ENCODE results near the gene CACNA2D3. TPM values are rescaled to one million over a fixed set of nuclear protein-coding genes. Genes with fewer than 3 reads are reported as not detected.

The CACNA2D3 gene
- total RNA-seq, 1 donor from 2014 or later: 0.70 TPM

DNA sequence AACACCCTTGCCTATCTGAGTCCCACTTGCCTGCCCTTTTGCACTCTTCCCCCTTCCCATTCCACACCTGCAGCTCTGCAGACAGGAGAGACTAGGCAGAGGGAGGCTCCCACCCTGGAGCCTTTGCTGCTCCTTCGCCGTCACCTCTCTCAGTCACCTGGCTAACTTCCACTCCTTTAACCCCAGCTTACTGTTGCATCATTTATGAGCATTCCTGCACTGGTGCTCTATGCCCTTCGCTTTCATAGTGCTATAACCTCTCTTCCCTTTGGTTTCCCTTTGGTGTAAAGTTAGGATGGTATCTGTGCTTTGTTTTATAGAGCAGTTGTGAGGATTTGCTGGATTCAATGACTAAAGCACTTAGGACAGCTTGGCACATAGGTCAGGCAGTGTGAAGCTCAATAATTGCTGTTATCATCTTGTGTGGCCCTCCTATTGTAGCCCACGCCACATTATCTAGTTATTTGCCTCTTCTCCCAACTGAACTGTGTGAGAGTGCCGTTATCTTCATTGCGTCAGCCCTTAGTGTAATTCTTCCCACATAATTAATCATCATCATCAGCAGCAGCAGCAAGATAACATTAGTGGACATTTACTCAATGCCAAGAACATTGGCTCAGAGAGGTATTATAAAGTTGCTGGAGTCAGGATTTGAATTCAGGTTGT is 253.9 kb downstream of the CACNA2D3 start:
- H3K4me1 ChIP-seq (ENCODE audit: insufficient read depth, low read length): no peaks in the 10 kb centered on the region
- Mint-ChIP-seq H3K27ac (ENCODE audit: unreplicated experiment) (no peak overlapping the region), H3K4me3 (ENCODE audit: unreplicated experiment) (no peak overlapping the region), H3K36me3 (ENCODE audit: low read depth, unreplicated experiment) (no peaks in the 10 kb centered on the region), H3K4me1 (ENCODE audit: low read depth, unreplicated experiment) (no peaks in the 10 kb centered on the region), H3K9me3 (ENCODE audit: unreplicated experiment) (no peaks in the 10 kb centered on the region), H3K27me3 (ENCODE audit: low read depth, unreplicated experiment) (peaks cover 11% of the 10 kb centered on the region)
- H3K9ac ChIP-seq (ENCODE audit: low read length): no peak overlapping the region
- no peak overlapping the region for H2AFZ ChIP-seq (ENCODE audit: low read depth, low read length)
- DNase-seq (ENCODE audit: low read depth) (peak; percentile 50), FAIRE-seq (no peak)
- H4K20me1 ChIP-seq (ENCODE audit: insufficient read depth, low read length): no peaks in the 10 kb centered on the region
- H3K27ac ChIP-seq (ENCODE audit: low read depth, low read length): no peak overlapping the region
- no peak overlapping the region for H3K4me2 ChIP-seq (ENCODE audit: low read length)
- no peaks in the 10 kb centered on the region for H3K27me3 ChIP-seq (ENCODE audit: insufficient read depth, low read length)
- TF ChIP-seq, protein P1, sequence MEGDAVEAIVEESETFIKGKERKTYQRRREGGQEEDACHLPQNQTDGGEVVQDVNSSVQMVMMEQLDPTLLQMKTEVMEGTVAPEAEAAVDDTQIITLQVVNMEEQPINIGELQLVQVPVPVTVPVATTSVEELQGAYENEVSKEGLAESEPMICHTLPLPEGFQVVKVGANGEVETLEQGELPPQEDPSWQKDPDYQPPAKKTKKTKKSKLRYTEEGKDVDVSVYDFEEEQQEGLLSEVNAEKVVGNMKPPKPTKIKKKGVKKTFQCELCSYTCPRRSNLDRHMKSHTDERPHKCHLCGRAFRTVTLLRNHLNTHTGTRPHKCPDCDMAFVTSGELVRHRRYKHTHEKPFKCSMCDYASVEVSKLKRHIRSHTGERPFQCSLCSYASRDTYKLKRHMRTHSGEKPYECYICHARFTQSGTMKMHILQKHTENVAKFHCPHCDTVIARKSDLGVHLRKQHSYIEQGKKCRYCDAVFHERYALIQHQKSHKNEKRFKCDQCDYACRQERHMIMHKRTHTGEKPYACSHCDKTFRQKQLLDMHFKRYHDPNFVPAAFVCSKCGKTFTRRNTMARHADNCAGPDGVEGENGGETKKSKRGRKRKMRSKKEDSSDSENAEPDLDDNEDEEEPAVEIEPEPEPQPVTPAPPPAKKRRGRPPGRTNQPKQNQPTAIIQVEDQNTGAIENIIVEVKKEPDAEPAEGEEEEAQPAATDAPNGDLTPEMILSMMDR (IDR thresholded peaks at IDR 0.05; ENCODE audit: insufficient read depth, low read depth, low read length): no peak
- no peak for TF ChIP-seq EZH2 (IDR thresholded peaks at IDR 0.05; ENCODE audit: insufficient read depth, low read length)
- H3K4me3 ChIP-seq (ENCODE audit: insufficient read depth, low read depth, low read length): no peak overlapping the region
- no peaks in the 10 kb centered on the region for H3K79me2 ChIP-seq (ENCODE audit: insufficient read depth, low read length)
- H3K9me3 ChIP-seq (ENCODE audit: insufficient read depth, low read depth, low read length): no peaks in the 10 kb centered on the region
- no peaks in the 10 kb centered on the region for H3K36me3 ChIP-seq (ENCODE audit: insufficient read depth, low read length)

DNA sequence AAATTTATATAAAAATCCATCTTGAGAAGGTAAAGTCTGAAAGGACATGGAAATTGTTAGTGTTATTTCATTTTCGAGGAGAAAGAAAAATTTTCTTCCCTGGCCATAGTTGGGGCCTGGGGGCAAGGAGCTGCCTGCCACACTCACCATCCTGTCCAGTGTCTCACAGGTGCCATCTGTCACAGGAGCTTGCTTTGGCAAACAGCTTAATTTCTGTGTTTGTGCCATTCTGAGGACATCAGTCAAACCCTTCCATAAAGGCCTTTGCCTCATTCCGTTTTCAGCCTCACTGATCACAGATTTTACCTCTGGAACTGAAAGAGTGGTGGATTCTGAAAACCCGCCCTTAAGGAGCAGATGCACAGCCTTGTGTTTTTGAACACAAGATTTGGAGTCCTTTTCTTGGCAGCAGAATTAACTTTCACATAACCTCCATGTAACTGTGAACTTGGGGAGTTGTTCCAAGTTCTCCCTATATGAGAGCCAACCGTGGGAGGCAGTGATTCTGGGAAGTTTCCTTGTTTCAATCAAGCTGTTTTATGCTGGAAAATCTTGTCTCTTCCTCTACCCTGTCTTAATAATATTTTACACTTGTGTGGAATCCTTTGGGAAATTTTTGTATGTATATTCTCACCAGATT is 254.7 kb downstream of the CACNA2D3 start:
- Mint-ChIP-seq H3K9me3 (ENCODE audit: unreplicated experiment) (no peaks in the 10 kb centered on the region), H3K27ac (ENCODE audit: unreplicated experiment) (no peak overlapping the region), H3K36me3 (ENCODE audit: low read depth, unreplicated experiment) (no peaks in the 10 kb centered on the region), H3K27me3 (ENCODE audit: low read depth, unreplicated experiment) (peaks cover 11% of the 10 kb centered on the region), H3K4me1 (ENCODE audit: low read depth, unreplicated experiment) (no peaks in the 10 kb centered on the region), H3K4me3 (ENCODE audit: unreplicated experiment) (no peak overlapping the region)
- TF ChIP-seq, protein P1 (IDR thresholded peaks at IDR 0.05; ENCODE audit: insufficient read depth, low read depth, low read length): no peak
- no peak for TF ChIP-seq EZH2 (IDR thresholded peaks at IDR 0.05; ENCODE audit: insufficient read depth, low read length)
- Histone ChIP-seq H3K79me2 (ENCODE audit: insufficient read depth, low read length) (no peaks in the 10 kb centered on the region), H4K20me1 (ENCODE audit: insufficient read depth, low read length) (no peaks in the 10 kb centered on the region), H3K4me3 (ENCODE audit: insufficient read depth, low read depth, low read length) (no peak overlapping the region), H2AFZ (ENCODE audit: low read depth, low read length) (no peak overlapping the region), H3K9me3 (ENCODE audit: insufficient read depth, low read depth, low read length) (no peaks in the 10 kb centered on the region), H3K36me3 (ENCODE audit: insufficient read depth, low read length) (no peaks in the 10 kb centered on the region), H3K27me3 (ENCODE audit: insufficient read depth, low read length) (no peaks in the 10 kb centered on the region), H3K27ac (ENCODE audit: low read depth, low read length) (no peak overlapping the region), H3K4me1 (ENCODE audit: insufficient read depth, low read length) (no peaks in the 10 kb centered on the region), H3K9ac (ENCODE audit: low read length) (no peak overlapping the region), H3K4me2 (ENCODE audit: low read length) (no peak overlapping the region)
- DNase-seq (ENCODE audit: low read depth) (no peak), FAIRE-seq (no peak)

DNA sequence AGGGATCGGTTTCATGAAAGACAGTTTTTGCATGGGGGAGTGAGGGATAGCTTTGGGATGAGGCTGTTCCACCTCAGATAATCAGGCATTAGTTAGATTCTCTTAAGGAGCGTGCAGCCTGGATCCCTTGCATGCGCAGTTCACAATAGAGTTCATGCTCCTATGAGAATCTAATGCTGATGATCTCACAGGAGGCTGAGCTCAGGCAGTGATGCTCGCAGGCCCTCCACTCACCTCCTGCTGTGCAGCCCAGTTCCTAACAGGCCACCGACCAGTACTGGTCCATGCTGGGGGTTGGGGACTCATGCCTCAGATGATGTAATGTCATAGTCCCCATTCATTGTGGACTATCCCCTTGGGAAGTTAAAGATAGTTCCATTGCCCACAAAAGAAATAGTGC is 255.8 kb downstream of the CACNA2D3 start:
- no peak overlapping the region for H3K9ac ChIP-seq (ENCODE audit: low read length)
- no peak overlapping the region for H3K4me2 ChIP-seq (ENCODE audit: low read length)
- H3K36me3 ChIP-seq (ENCODE audit: insufficient read depth, low read length): no peaks in the 10 kb centered on the region
- H2AFZ ChIP-seq (ENCODE audit: low read depth, low read length): no peak overlapping the region
- H3K27ac ChIP-seq (ENCODE audit: low read depth, low read length): no peak overlapping the region
- DNase-seq (ENCODE audit: low read depth) (no peak), FAIRE-seq (no peak)
- TF ChIP-seq, protein P1 (IDR thresholded peaks at IDR 0.05; ENCODE audit: insufficient read depth, low read depth, low read length): no peak
- no peak for TF ChIP-seq EZH2 (IDR thresholded peaks at IDR 0.05; ENCODE audit: insufficient read depth, low read length)
- no peaks in the 10 kb centered on the region for H3K27me3 ChIP-seq (ENCODE audit: insufficient read depth, low read length)
- no peaks in the 10 kb centered on the region for H3K79me2 ChIP-seq (ENCODE audit: insufficient read depth, low read length)
- H3K4me3 Mint-ChIP-seq (ENCODE audit: unreplicated experiment): no peak overlapping the region
- no peaks in the 10 kb centered on the region for H3K36me3 Mint-ChIP-seq (ENCODE audit: low read depth, unreplicated experiment)
- H3K27me3 Mint-ChIP-seq (ENCODE audit: low read depth, unreplicated experiment): peaks cover 11% of the 10 kb centered on the region
- H3K4me1 ChIP-seq (ENCODE audit: insufficient read depth, low read length): no peaks in the 10 kb centered on the region
- H3K9me3 ChIP-seq (ENCODE audit: insufficient read depth, low read depth, low read length): no peaks in the 10 kb centered on the region
- no peaks in the 10 kb centered on the region for H3K9me3 Mint-ChIP-seq (ENCODE audit: unreplicated experiment)
- no peak overlapping the region for H3K27ac Mint-ChIP-seq (ENCODE audit: unreplicated experiment)
- no peaks in the 10 kb centered on the region for H3K4me1 Mint-ChIP-seq (ENCODE audit: low read depth, unreplicated experiment)
- no peak overlapping the region for H3K4me3 ChIP-seq (ENCODE audit: insufficient read depth, low read depth, low read length)
- no peaks in the 10 kb centered on the region for H4K20me1 ChIP-seq (ENCODE audit: insufficient read depth, low read length)
